NCI-H345 treated with DMSO at 0.1 percent for 48 hours (cell line): ENCODE data around the gene PDE6C.

ENCODE experiments used
- DNase-seq: peaks from one replicate; lab custom pipeline; 2025; ENCODE audit not compliant: unreplicated experiment; lab: John Stamatoyannopoulos, UW

The PDE6C gene

GRCh38 chr10:93593749-93594148 is 18.6 kb upstream of the PDE6C start:
- no peak for DNase-seq

- DNase-seq = no peak
Observed at GRCh38 chr10:93594518-93594917, 17.8 kb upstream of the PDE6C start.

- DNase-seq = no peak
Observed at GRCh38 chr10:93595378-93596161, 16.8 kb upstream of the PDE6C start.

GRCh38 chr10:93596539-93596938 is 15.8 kb upstream of the PDE6C start:
- no peak for DNase-seq

- DNase-seq = no peak
Observed at GRCh38 chr10:93597075-93597599, 15.2 kb upstream of the PDE6C start.

- no peak for DNase-seq
Observed at GRCh38 chr10:93598157-93598556, 14.2 kb upstream of the PDE6C start.

- DNase-seq = no peak
Observed at GRCh38 chr10:93599335-93599734, 13.0 kb upstream of the PDE6C start.

GRCh38 chr10:93599778-93600177 is 12.6 kb upstream of the PDE6C start:
- no peak for DNase-seq

GRCh38 chr10:93600446-93601145 is 11.7 kb upstream of the PDE6C start:
- no peak for DNase-seq

GRCh38 chr10:93601146-93601773 is 11.1 kb upstream of the PDE6C start, which contains the start of gene RBP4:
TSS of gene RBP4 (minus strand) at chr10:93601235. CDS start at chr10:93601028, 207 bp downstream.
- DNase-seq = no peak

GRCh38 chr10:93601774-93602162 is 10.6 kb upstream of the PDE6C start:
- no peak for DNase-seq

- no peak for DNase-seq
Observed at GRCh38 chr10:93603023-93603422, 9.3 kb upstream of the PDE6C start.

- no peak for DNase-seq
Observed at GRCh38 chr10:93604146-93604545, 8.2 kb upstream of the PDE6C start.

- no peak for DNase-seq
Observed at GRCh38 chr10:93608421-93608820, 3.9 kb upstream of the PDE6C start.

GRCh38 chr10:93613126-93613525 is 789 bp downstream of the PDE6C start:
- DNase-seq = no peak

GRCh38 chr10:93614101-93614825 is 1.9 kb downstream of the PDE6C start:
- DNase-seq = no peak

- no peak for DNase-seq
Observed at GRCh38 chr10:93615576-93616235, 3.4 kb downstream of the PDE6C start.

- no peak for DNase-seq
Observed at GRCh38 chr10:93620925-93621324, 8.6 kb downstream of the PDE6C start.

- DNase-seq = no peak
Observed at GRCh38 chr10:93622942-93623341, 10.6 kb downstream of the PDE6C start.

GRCh38 chr10:93628858-93629257 is 16.5 kb downstream of the PDE6C start:
- no peak for DNase-seq
